D341Med (cell line): ENCODE measurements around the gene LRCH3.

ENCODE experiments used
- DNase-seq: peaks from one replicate; pipeline ENCODE4 v3.0.0; 2012; ENCODE audit warnings: low spot score

LRCH3 gene

GRCh38 chr3:197793247-197793646 lies 2.2 kb downstream of the LRCH3 start:
- no peak for DNase-seq

DNA sequence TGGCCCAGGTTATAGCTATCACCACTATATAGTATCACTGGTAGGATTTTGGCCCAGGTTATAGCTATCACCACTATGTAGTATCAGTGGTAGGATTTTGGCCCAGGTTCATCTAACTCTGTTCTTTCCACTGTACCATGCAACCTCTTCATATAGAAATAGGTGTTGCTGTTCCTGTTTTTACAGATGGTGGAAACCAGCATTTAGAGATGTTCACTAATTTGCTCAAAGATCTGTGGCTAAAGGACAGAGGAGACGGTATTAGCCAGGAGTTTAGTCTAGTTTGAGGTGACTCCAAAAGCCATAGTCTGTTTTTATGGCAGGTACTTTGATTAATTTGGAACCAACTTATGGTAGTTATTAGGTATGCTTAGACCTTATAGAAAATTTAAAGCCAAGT lies 3.1 kb downstream of the LRCH3 start:
- DNase-seq: no peak

GRCh38 chr3:197795200-197795599 lies 4.1 kb downstream of the LRCH3 start:
- DNase-seq: no peak

DNA sequence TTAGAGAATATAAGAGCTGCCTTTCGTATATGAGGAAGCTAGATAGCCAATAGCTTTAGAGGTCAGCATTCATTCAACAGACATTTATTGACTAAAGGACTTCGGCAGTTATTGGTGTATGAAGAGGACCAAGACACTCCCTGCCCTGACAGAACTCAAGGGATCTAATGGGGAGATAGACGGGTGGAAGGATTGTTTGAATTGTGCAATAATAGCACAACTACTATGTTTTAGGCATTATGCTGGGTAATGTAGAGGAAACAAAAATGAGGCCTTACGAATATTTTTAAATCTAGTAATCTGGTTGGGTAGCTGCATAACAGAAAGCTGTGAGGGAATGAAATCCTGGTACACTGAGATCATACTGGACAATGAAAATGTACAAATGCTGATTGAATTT lies 5.0 kb downstream of the LRCH3 start:
- no peak for DNase-seq

- no peak for DNase-seq
Measured at GRCh38 chr3:197798863-197799262, 7.8 kb downstream of the LRCH3 start.

- no peak for DNase-seq
Measured at GRCh38 chr3:197800379-197800778, 9.3 kb downstream of the LRCH3 start.

GRCh38 chr3:197801891-197802778 lies 11.1 kb downstream of the LRCH3 start:
- DNase-seq: peak; percentile 29

- peak; percentile 31 for DNase-seq
Measured at GRCh38 chr3:197802779-197803459, 11.9 kb downstream of the LRCH3 start.

DNA sequence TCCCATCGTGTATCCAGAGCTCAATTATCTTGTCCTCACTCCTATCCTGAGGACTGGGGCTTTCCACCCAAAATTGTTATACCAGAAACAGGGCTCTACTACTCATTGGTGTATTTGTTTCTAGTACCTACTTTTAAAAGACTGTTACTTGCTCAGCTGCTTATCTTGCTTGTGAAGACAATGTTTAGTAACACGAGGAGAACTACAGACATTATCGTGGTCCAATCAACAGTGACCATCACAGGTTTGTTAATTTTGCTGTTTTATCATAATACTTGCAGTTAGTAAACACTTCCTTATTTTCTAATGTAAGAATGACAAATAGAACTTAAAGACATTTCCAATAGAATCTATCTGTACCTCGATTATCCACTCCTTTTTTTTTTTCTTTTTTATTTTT lies 13.5 kb downstream of the LRCH3 start:
- no peak for DNase-seq

GRCh38 chr3:197807969-197808587 lies 17.0 kb downstream of the LRCH3 start:
- no peak for DNase-seq

- DNase-seq: no peak
Measured at GRCh38 chr3:197809356-197810020, 18.4 kb downstream of the LRCH3 start.

GRCh38 chr3:197810901-197811300 lies 19.8 kb downstream of the LRCH3 start:
- DNase-seq: no peak

DNA sequence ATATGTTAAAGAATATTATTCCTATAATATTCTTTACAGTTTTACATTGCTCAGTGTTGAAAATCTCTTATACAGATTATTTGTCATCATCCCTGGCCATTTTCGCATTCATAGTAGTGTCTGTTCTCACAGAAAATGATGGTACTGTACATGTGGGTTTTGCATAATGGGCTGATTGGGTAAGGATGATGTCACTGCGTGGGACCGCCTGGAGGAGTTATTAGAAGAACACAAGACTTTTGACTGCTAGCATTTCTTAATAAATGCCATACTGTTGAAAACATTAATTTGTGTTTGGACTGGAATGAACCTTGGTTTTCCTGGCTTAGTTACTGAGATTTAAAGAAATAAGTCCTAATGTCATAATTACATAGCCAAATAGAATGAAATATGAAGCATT lies 20.3 kb downstream of the LRCH3 start:
- DNase-seq: no peak

GRCh38 chr3:197814372-197814771 lies 23.3 kb downstream of the LRCH3 start:
- no peak for DNase-seq

DNA sequence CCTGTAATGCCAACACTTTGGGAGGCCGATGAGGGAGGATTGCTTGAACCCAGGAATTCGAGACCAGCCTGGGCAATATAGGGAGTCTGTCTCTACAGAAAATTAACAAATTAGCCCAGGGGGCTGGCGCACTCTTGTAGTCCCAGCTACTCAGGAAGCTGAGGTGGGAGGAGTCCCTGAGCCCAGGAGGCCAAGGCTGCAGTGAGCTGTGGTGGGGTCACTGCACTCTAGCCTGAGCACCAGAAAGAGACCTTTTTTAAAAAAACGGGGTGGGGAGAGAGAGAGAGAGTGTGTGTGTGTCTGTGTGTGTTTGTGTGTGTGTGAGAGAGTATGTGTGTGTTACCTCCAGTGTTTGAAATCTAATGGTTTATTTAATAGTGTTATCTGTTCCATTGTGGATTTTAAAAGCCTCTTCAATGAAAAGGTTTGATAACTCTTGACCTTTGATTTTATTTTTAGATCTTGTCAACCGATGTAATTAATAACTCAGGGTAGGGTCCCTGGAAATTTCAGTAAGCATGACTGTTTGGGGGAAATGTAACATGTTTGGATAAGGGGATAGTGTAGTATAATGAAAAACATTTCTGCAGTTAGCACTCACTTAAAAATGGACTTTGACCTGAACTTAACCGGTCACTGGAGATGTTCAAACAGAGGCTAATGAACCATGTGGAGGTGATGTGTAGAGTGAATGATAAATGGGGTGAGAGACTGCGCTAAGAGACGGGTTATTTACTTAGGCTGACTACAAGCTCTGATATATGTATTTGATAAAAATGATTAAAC lies 29.7 kb downstream of the LRCH3 start:
- DNase-seq: no peak

DNA sequence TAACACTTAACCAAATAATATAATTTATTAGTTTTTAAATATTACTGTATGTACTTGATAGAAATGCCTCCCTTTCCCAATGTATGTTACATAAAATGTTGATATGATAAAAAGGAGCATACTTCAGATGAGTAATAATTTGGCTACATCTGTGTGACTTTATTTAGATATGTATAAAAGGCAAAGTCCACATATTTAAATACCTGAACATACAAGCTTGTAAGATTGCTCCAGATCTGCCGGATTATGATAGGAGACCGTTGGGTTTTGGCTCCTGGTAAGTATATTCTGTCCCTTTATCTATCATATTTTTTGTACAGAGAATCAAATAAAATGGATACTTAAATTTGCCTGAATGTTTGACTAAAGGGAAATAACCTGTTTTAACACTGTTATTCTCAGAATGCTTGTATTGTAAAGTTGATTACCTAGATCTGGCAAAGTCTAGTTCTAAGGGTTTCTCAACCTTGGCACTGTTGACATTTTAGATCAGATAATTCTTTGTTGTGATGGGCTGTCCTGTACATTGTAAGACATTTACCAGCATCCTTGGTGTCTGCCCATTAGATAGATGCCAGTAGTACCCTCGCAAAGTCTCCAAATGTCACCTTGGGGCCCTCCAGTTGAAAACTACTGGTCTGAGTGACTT lies 38.5 kb downstream of the LRCH3 start:
- no peak for DNase-seq

DNA sequence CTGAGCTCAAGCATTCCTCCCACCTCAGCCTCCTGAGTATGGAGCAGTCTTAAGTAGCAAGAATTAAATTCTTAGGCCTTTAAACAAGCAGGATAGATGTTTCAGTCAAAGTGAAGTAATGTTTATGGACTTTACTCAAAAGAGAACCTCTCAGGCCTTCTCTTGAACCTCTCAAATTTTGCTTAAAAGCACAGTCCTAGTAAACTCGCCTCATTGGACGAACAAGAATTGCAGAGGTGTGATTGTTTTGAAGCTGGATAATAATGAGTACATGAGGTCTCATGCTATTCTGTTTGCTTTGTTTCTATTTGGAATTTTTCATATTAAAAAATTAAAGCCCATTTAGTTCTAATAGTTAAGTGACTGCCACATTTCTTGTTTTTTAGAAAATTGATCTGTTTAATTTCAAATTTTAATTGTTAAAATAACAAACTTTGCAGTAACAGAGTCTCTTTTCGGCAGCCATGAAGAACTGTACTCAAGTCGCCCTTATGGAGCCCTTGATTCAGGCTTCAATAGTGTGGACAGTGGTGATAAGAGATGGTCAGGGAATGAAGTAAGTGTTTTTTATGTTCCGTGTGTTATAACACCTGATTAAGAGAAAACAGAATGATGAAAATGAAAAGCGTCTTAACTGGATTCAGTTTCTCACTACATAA lies 39.4 kb downstream of the LRCH3 start:
- no peak for DNase-seq

DNA sequence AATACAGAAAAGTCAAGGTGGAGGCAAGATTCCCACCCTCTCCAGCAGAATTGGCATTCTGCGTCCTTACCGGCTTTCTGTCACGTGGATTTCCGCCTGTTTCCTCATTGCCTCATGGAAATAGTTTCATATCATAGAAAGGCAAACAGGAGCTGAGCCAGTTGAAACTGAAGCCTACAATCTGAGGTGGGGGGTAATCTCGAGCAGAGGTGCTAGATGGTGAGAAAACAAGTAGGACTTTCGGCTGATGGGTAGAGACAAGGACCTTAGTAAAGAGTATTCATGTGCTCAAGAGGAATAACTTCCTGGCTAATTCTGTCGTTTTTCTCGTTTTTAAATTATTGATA lies 39.9 kb downstream of the LRCH3 start:
- no peak for DNase-seq

DNA sequence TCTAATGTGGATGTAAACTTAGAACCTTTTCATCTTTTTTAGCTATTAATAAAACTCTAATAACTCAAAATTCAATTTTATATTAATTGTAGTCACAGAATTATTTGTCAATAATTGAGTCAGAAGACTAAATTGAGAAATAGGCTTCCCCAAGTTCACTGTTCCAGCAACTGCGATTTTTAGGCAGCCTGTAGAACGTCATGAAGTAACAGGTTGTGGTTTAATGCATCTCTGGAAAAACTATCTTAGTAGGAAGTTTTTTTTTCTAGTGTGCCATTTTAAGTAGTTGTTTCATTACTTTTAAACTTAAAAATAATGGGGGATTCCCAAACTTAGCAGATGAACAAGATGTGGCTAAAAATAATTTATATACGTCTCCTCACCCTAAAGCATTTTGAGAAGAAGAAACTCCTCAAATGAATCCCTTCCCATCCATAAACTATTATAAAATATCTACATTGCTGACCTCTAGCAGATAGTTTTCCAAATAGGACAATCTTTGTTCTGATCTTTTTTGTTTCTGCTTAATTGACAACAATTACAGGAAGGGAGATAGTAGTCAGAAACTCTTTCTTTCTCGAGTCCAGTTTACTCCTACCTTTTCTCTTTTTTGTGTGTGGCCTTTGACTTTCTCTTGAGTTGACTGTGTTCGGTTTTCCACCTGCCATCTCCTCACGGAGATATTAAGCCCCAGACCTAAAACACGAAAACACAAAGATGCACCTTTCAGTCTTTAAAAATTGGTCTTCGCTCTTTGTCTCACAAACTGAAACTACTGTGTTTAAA lies 43.1 kb downstream of the LRCH3 start:
- DNase-seq: no peak

- no peak for DNase-seq
Measured at GRCh38 chr3:197835509-197835908, 44.5 kb downstream of the LRCH3 start.
